H1 (cell line): ENCODE measurements around the gene NEB.

Experiments
- CTCF ChIP-seq, 3 experiments: IDR thresholded peaks; 1 replicate in 2 of 3; 2 replicates in 1 of 3; pipeline versions ENCODE4 v1.5.1 to v1.6.1; 2011; ENCODE audit warnings: low read length in 3 of 3, mild to moderate bottlenecking in 3 of 3, inconsistent platforms in 2 of 3, low read depth in 1 of 3, moderate library complexity in 1 of 3; ENCODE audit not compliant: insufficient read depth in 1 of 3; ENCODE audit errors: control extremely low read depth in 1 of 3
- EZH2 ChIP-seq: fragments of 200-600 bp; sonication (generic); IDR thresholded peaks from 2 replicates; pipeline ENCODE4 v1.7.1; 2012; ENCODE audit warnings: low read depth, mild to moderate bottlenecking, moderate library complexity, low read length, inconsistent platforms; ENCODE audit not compliant: severe bottlenecking
- JUN ChIP-seq: IDR thresholded peaks from 2 replicates; pipeline ENCODE4 v1.6.1; 2011; ENCODE audit warnings: low read depth, mild to moderate bottlenecking, improper control_type of control experiment, low read length
- PHF8 ChIP-seq: fragments of 200-600 bp; sonication (generic); conservative IDR thresholded peaks from 2 replicates; pipeline ENCODE4 v1.7.1; 2012; ENCODE audit warnings: low read depth, mild to moderate bottlenecking, inconsistent platforms, low read length, moderate library complexity
- POLR2A ChIP-seq, 2 experiments: IDR thresholded peaks; 1 replicate in 1 of 2; 2 replicates in 1 of 2; pipeline ENCODE4 v1.6.1; 2011; ENCODE audit warnings: low read depth in 2 of 2, low read length in 2 of 2, mild to moderate bottlenecking in 2 of 2; ENCODE audit errors: control extremely low read depth in 1 of 2
- RAD21 ChIP-seq, 2 experiments: IDR thresholded peaks in 1 of 2; conservative IDR thresholded peaks in 1 of 2; 2 replicates each; pipeline ENCODE4 v1.6.1; 2011; ENCODE audit warnings: low read depth in 2 of 2, low read length in 2 of 2, improper control_type of control experiment in 1 of 2, inconsistent platforms in 1 of 2, mild to moderate bottlenecking in 1 of 2, moderate library complexity in 1 of 2
- RFX5 ChIP-seq: IDR thresholded peaks from 2 replicates; pipeline ENCODE4 v1.6.1; 2011; ENCODE audit warnings: low read depth, low read length, improper control_type of control experiment, borderline replicate concordance
- SRF ChIP-seq: IDR thresholded peaks from 2 replicates; pipeline ENCODE4 v1.6.1; 2011; ENCODE audit warnings: mild to moderate bottlenecking, low read depth, low read length, moderate library complexity

GRCh38 chr2:151713291-151713903, 20.9 kb downstream of the NEB start:
- TF ChIP-seq POLR2A (IDR thresholded peaks at IDR 0.05; ENCODE audit: control extremely low read depth in 1 of 2, low read depth in 2 of 2, low read length in 2 of 2) (no peak), EZH2 (no peak), PHF8 (no peak), RFX5 (no peak), JUN (no peak), CTCF (IDR thresholded peaks at IDR 0.05; ENCODE audit: control extremely low read depth in 1 of 3, insufficient read depth in 1 of 3, low read depth in 1 of 3, low read length in 3 of 3) (no peak), SRF (no peak), RAD21 (IDR thresholded peaks at IDR 0.05 in 1 of 2, conservative IDR thresholded peaks at IDR 0.05 in 1 of 2; ENCODE audit: low read depth in 2 of 2, low read length in 2 of 2) (no peak)
